Measurements from ENCODE around the gene HOXB7. TPM values are rescaled to one million over a fixed set of nuclear protein-coding genes. Genes with fewer than 3 reads are reported as not detected.
A peak's percentile ranks its signal among the peaks of the same experiment; 100 is the strongest.

HOXB7 gene
- total and polyA plus RNA-seq, 10 of the 15 experiments (the other 5 are each of a cell fraction or from before 2014, with no cell fraction given) = 2.8 to 7.4 (median 4.2) TPM

DNA sequence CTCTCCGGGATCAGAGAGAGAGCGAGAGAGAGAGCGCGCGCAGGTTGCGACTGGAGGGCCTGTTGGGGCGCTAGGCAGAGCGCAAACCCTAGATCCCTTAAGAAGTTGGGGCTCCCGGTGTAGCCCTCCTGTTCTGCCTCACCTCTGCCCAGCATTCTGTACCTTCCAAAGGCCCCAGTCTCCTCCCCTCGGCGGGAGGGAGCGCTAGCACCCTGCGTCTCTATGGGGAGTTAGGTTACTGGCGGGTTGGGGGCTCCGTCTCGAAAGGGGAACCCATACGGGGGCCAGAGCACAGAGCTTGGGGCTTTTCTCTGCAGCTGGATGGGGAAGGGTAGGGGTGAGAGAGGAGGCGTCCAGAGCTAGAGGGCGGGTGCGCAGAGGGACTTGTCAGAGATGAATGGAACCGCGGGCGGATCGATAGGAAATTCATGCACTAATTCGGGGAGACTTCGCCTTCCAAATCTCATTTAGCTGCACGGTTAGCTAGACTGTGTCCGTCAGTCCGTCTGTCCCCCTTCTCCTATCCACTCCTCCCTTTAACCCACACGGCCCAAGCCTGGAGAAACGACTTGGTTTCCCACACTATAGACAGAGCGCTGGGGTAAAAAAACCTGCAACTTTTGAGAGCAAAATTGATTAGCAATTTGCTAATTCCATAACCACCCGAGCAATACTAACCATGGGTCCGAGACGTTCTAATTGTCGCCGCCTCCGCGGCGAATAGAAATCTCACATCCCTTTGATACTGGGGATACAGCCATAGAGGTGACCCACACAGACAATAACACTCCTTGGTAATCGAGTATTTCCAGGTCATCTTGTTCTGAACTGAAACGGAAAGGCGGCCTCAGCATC lies 32.0 kb downstream of the HOXB7 start (continued):
- TF ChIP-seq PRDM15 (CRISPR knock-in tag; IDR thresholded peaks at IDR 0.05) (no peak), USF2 (IDR thresholded peaks at IDR 0.05; ENCODE audit: borderline replicate concordance, low read depth, low read length) (no peak), RFX5 (IDR thresholded peaks at IDR 0.05; ENCODE audit: low read depth, low read length) (no peak), SKIL (IDR thresholded peaks at IDR 0.05; ENCODE audit: low read depth, poor library complexity, severe bottlenecking) (no peak), PAX5 (IDR thresholded peaks at IDR 0.05; ENCODE audit: borderline replicate concordance, low read depth, low read length) (no peak), CHD1 (IDR thresholded peaks at IDR 0.05; ENCODE audit: low read depth, low read length) (no peak), CHD2 (IDR thresholded peaks at IDR 0.05; ENCODE audit: borderline replicate concordance, low read depth, low read length) (0 out of 2 replicates have a peak, but pooled peaks have one; percentile 42), SMAD5 (IDR thresholded peaks at IDR 0.05; ENCODE audit: low read depth) (no peak), RAD21 (IDR thresholded peaks at IDR 0.05; ENCODE audit: insufficient read depth, low read depth, low read length) (peak; percentile 25), NR2F1 (conservative IDR thresholded peaks at IDR 0.05) (no peak), RCOR1 (conservative IDR thresholded peaks at IDR 0.05; ENCODE audit: low read depth, low read length) (0 out of 2 replicates have a peak, but pooled peaks have one; percentile 32), MYC (IDR thresholded peaks at IDR 0.05; ENCODE audit: insufficient read depth, insufficient read length, insufficient replicate concordance, low read length, severe bottlenecking) (no peak), ZNF274 (IDR thresholded peaks at IDR 0.05; ENCODE audit: insufficient read depth, insufficient read length) (no peak), MYB (IDR thresholded peaks at IDR 0.05; ENCODE audit: borderline replicate concordance, low read depth, low read length) (no peak), SPI1 (IDR thresholded peaks at IDR 0.05; ENCODE audit: borderline replicate concordance, insufficient read depth, low read depth, low read length) (peak; percentile 14; the same call in 1 of the 2 replicates), SIN3A (IDR thresholded peaks at IDR 0.05; ENCODE audit: low read depth, low read length) (no peak)
- TF ChIP-seq, protein P1, sequence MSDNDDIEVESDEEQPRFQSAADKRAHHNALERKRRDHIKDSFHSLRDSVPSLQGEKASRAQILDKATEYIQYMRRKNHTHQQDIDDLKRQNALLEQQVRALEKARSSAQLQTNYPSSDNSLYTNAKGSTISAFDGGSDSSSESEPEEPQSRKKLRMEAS (IDR thresholded peaks at IDR 0.05; ENCODE audit: low read depth, low read length) = no peak
- TF ChIP-seq, protein P2, sequence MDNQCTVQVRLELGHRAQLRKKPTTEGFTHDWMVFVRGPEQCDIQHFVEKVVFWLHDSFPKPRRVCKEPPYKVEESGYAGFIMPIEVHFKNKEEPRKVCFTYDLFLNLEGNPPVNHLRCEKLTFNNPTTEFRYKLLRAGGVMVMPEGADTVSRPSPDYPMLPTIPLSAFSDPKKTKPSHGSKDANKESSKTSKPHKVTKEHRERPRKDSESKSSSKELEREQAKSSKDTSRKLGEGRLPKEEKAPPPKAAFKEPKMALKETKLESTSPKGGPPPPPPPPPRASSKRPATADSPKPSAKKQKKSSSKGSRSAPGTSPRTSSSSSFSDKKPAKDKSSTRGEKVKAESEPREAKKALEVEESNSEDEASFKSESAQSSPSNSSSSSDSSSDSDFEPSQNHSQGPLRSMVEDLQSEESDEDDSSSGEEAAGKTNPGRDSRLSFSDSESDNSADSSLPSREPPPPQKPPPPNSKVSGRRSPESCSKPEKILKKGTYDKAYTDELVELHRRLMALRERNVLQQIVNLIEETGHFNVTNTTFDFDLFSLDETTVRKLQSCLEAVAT (IDR thresholded peaks at IDR 0.05) = peak; percentile 77; the same call in 1 of the 2 replicates
- TF ChIP-seq, protein P3, sequence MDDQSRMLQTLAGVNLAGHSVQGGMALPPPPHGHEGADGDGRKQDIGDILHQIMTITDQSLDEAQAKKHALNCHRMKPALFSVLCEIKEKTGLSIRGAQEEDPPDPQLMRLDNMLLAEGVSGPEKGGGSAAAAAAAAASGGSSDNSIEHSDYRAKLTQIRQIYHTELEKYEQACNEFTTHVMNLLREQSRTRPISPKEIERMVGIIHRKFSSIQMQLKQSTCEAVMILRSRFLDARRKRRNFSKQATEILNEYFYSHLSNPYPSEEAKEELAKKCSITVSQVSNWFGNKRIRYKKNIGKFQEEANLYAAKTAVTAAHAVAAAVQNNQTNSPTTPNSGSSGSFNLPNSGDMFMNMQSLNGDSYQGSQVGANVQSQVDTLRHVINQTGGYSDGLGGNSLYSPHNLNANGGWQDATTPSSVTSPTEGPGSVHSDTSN (IDR thresholded peaks at IDR 0.05; ENCODE audit: insufficient replicate concordance, low read depth, low read length) = no peak

Data from GM12878 (cell line).